GM10847 (cell line): ENCODE results near the gene LRIG2.

Source experiments
- POLR2A ChIP-seq: IDR thresholded peaks from 2 replicates; pipeline ENCODE4 v1.6.1; 2011; ENCODE audit not compliant: insufficient read length; ENCODE audit errors: extremely low read depth

Gene LRIG2

GRCh38 chr1:113140588-113141446 lies 67.8 kb downstream of the LRIG2 start:
- TF ChIP-seq POLR2A, result no peak

DNA sequence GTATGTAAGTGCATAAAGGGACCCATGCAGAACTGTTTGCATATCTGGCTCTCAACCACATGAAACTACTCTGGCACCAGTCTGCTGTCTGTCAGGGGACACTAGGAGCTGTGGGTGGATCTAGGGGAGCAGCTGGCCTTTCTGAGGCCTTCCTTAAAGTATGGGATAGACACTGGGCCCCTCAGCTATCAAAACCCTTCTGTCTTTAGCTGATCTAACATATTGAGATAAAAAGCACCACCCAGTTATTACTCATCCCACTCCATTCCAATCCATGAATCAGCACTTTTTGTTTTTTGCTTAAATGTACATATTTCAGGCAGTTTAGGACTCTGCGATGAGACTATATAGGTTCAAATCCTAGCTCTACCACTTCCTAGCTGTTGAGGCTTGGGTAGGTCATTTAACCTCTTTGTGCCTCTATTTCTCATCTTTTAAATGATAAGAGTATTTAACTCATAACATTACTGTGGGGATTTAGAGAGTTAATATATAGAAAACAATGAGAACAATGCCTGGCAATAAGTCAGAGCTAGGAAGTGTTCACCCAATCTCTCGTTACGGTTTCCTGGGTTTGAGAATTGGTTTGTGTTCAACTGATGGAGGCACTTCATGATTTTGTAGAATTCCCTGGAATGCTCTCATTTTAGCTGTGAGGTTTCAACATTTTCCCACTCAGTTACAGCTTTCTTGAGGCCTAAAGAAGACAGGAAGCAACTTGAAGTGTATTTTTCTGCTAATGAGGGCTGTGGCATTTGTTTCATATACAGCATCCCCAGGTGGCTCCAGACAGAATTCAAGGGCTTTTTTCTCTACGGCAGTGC lies 68.9 kb downstream of the LRIG2 start:
- TF ChIP-seq POLR2A, result no peak

DNA sequence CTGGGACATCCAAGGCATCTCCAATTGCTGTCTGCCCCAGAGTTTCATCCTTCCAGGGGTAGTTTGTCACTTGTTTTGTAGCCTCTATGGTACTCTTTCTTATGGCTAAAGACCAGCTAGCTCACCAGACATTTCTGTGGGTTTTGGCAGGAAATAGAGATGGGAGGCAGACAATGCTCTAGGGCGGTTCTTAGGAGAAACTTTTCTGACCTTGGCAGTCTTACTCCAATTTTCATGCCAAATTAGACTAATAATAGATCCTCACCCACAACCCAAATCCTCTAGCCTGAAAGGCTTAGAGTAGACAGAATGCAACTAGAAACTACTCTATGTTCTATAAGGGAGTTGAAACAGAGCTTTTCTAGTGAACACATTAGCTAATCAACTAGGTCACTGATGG lies 69.8 kb downstream of the LRIG2 start:
- no peak for TF ChIP-seq POLR2A

DNA sequence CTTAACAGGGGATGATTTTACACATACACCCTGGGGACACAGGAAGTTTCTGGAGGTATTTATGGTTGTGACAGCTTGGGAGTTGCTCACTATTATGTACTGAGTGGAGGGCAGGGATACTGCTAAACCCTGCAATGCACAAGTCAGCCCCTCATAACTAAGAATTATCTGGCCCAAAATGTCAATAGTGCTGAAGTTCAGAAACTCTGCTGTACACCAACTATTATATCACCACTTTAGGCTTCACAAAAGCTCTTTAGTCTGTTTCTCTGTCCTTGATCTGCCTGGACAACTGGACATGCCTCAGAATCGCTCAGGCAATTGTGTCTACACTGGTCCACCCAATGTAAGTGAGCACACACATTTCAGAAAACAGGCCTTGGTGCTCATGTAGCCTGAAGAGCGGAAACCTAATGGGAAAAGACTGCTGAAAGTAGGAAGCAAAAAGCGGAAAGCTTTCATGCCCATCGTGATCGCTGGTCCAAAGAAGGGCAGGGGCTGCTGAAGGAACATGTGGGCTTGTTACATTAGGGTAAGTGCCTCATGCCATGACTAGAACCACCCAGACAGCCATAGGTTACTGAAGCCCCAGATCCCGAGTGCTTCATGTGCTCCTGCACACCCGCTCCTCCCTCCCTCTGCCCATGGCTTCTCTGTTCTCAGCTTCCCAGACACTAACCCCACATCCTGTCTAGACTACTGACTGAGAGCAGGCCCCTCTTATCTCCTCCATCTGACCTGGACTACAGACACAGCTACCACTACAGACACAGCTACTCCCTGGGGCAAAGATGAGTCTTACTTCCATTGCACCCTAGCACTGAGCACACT lies 73.5 kb downstream of the LRIG2 start:
- no peak for TF ChIP-seq POLR2A

DNA sequence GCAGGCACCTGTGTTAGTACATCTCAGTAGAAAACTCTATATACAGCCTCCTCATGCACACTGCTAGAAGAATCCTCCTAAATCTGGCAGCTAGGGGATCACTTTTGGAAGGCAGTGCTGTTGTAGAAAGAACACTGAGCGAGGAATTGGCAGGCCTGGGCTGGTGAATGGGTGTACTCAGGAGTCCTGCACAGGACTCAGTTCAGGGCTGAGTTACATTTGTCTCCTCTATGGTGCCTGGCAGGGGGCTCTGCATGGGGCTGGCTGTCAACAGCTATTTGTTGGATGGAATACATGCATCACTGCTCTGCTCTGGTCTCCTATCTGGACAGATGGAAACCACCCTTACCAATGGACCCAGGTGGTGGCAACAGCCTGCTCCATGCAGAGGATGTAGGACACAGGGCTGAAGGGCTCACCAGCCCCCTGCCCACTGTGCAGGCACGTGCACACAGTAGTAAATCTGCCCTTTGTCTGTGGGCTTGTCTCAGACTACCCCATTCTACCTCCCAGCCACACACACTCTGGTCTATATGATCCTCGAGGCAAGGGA lies 74.2 kb downstream of the LRIG2 start:
- no peak for TF ChIP-seq POLR2A

- no peak for TF ChIP-seq POLR2A
Observed at GRCh38 chr1:113147826-113148225, 74.8 kb downstream of the LRIG2 start.

DNA sequence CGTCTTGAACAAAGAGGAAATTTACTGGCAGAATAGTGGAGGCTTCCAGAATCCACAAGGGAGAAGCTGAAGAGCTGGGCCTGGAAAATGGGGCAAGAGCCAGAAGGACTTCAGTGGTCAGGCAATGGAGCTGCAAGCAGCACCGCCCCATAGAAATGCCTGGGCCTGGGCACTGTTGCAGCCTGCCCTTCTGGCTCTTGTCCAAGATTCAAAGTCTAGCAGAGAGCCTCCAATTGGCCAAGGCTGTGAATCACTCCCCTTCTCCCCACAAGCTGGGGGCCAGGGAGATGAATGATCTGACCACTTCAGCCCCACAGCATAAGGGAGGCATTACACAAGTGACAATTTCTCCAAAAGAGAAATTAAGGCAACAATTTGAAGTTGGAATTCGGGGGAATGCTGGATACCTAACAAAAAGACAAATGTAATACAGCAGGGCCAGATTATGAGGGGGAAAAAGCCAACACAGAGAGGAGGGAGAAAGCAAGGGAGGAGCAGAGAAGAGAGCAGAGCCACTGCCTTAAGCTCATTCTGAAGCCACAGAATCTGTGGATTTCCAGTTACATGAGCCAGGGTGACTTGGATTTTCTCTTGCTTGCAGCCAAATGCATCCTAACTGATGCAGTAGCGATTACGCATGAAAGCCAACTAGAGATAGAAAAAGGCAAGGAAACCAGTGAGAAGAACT lies 80.3 kb downstream of the LRIG2 start:
- TF ChIP-seq POLR2A, result no peak

GRCh38 chr1:113156368-113156767 lies 83.4 kb downstream of the LRIG2 start:
- TF ChIP-seq POLR2A, result no peak

DNA sequence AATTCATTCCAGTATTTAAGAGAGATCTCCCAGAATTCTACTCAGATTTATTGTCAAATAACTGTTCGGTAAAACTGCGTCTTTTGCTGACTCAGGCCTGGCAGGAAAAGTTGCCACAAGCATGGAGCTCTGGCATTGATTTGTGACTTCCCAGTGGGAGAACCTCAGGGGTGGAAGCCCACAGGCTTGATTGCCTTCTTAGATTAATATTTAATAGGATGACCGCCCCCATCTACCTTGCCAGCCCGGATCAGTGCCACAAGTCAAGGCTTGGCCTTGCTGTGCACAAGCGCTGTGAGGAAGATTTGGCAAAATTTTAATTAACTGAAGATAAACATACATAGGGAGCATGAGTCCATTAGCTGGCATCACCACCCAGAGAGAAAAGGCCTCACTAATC lies 93.5 kb downstream of the LRIG2 start:
- no peak for TF ChIP-seq POLR2A

DNA sequence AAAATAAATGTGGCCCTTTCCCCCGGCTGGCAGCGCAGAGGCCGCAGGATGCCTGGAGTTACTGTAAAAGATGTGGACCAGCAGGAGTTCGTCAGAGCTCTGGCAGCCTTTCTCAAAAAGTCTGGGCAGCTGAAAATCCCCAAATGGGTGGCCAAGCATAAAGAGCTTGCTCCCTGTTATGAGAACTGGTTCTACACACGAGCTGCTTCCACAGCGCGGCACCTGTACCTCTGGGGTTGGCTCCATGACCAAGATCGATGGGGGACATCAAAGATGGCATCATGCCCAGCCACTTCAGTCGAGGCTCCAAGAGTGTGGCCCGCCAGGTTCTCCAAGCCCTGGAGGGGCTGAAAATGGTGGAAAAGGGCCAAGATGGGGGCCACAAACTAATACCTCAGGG lies 95.9 kb downstream of the LRIG2 start:
- TF ChIP-seq POLR2A, result no peak

DNA sequence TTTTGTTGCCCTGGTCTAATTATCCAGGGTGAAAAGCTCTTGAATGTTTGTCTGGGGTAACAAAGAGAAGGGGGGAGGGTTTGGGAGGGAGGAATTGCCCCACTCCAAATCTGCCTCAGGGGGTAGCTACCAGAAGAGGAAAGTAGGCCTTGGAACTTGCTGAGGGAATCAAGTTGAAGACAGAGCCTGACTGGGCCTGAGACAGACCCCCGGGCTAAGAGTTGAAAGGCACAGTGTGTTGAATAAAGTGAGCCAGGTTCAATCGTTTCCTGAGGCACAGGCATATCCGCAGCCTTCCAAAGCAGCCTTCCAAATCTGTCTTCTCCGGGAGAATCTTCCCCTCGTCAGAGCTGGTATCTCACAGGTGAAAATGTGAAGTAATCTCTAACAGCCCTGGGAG lies 96.6 kb downstream of the LRIG2 start:
- TF ChIP-seq POLR2A, result no peak

- TF ChIP-seq POLR2A, result no peak
Observed at GRCh38 chr1:113170519-113170918, 97.5 kb downstream of the LRIG2 start.

DNA sequence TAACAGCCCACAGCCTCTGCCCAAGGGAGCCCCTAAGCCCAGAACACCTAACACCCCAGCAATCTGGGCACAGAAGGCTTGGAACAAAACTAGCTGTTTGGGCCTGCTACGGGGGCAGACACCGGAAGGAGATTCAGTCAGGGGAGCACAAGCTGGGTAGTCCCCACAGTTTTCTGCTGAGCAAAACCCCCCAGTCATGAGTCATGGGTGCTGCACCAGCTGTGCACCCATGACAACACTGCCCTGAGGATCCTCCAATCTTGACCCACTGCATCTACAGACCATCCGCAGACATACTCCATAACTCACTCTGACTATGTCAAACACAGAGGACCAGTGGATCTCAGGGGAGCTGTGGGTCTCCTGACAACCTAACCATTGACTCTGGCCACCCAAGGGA lies 105.1 kb downstream of the LRIG2 start:
- TF ChIP-seq POLR2A, result no peak

- TF ChIP-seq POLR2A, result no peak
Observed at GRCh38 chr1:113178522-113178921, 105.5 kb downstream of the LRIG2 start.
